Stimulated activated naive CD8-positive, alpha-beta T cell treated with anti-CD3 and anti-CD28 coated beads, Interleukin-15, amount 100 ng/mL, for 72 hours (primary cell): ENCODE data around the gene COMMD4.
A peak's percentile ranks its signal among the peaks of the same experiment; 100 is the strongest.
"Not testable (repeated sequence)": the region's sequence is repeated elsewhere in the genome, so short reads cannot be mapped to it uniquely, and the experiment has no call there.

Experiments used
- ATAC-seq: fragments of 150-1000 bp; cut with Tn5 transposase; 2 replicates; pipeline ENCODE4 v1.10.0; 2021; ENCODE audit warnings: mild to moderate bottlenecking, moderate library complexity
- DNase-seq, 2 donors: peaks; one replicate each; pipeline ENCODE4 v3.0.0; 2021 to 2022
- H3K27ac Mint-ChIP-seq, 2 donors: one replicate each; pipeline ENCODE4 v1.8.0; 2022; ENCODE audit warnings: mild to moderate bottlenecking in 2 of 2, mixed read lengths in 2 of 2, moderate library complexity in 2 of 2
- H3K27me3 Mint-ChIP-seq: one replicate; pipeline ENCODE4 v1.8.0; 2022; ENCODE audit warnings: mixed read lengths
- H3K4me1 Mint-ChIP-seq: one replicate; pipeline ENCODE4 v1.8.0; 2022; ENCODE audit warnings: mild to moderate bottlenecking, mixed read lengths
- H3K4me3 Mint-ChIP-seq, 2 donors: one replicate each; pipeline ENCODE4 v1.8.0; 2022; ENCODE audit warnings: mild to moderate bottlenecking in 2 of 2, mixed read lengths in 2 of 2, moderate library complexity in 1 of 2
- H3K9me3 Mint-ChIP-seq, 2 donors: one replicate each; pipeline ENCODE4 v1.8.0; 2022; ENCODE audit warnings: mixed read lengths in 2 of 2

COMMD4 gene

DNA sequence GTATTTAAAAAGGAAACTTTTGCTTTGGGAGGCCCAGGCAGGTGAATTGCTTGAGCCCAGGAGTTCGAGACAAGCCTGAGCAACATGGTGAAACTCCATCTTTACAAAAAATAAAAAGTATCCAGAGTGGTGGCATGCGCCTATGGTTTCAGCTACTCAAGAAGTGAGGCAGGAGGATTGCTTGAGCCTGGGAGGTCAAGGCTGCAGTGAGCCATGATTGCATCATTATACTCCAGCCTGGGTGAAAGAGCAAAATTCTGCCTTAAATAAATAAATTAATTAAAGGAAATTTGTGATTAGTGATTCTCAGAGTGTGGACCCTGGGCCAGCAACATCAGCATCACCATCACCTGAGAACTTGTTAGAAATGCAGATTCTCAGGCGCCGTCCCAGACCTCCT, 9.9 kb upstream of the COMMD4 start:
- H3K9me3 Mint-ChIP-seq: no peaks in the 10 kb centered on the region
- H3K27me3 Mint-ChIP-seq: no peaks in the 10 kb centered on the region
- H3K27ac Mint-ChIP-seq: no peak overlapping the region
- ATAC-seq (no peak), DNase-seq (no peak)
- H3K4me3 Mint-ChIP-seq: no peak overlapping the region
- H3K4me1 Mint-ChIP-seq: no peaks in the 10 kb centered on the region

DNA sequence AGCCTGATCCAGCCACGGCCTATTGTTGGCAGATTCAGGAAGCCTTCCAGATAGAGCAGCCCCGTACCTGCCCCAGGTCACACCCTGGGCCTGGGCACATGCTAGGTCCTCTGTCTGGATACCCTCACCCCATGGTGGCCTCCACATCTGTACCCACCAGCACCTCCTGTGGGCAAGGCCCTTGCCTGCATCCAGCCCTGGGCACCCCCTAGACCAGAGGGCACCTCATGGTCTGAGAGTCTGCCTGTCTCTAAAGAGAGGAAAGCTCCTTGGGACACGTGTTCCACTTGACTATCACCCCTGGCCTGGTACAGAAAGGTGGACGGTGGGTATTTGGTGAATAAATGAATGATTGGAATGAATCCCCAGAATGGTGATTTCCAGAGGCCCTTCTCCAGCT, 8.9 kb upstream of the COMMD4 start:
- no peak for DNase-seq
- Mint-ChIP-seq H3K4me1 (no peaks in the 10 kb centered on the region), H3K27ac (no peak overlapping the region), H3K4me3 (no peak overlapping the region), H3K9me3 (no peaks in the 10 kb centered on the region), H3K27me3 (no peaks in the 10 kb centered on the region)
- ATAC-seq: no peak

GRCh38 chr15:75327491-75327890, 8.4 kb upstream of the COMMD4 start:
- ATAC-seq (no peak), DNase-seq (no peak)
- Mint-ChIP-seq H3K27ac (no peak overlapping the region), H3K4me3 (no peak overlapping the region), H3K4me1 (no peaks in the 10 kb centered on the region), H3K9me3 (no peaks in the 10 kb centered on the region), H3K27me3 (no peaks in the 10 kb centered on the region)

- ATAC-seq (no peak), DNase-seq (no peak)
- Mint-ChIP-seq H3K4me3 (no peak overlapping the region), H3K9me3 (no peaks in the 10 kb centered on the region), H3K4me1 (no peaks in the 10 kb centered on the region), H3K27ac (no peak overlapping the region), H3K27me3 (no peaks in the 10 kb centered on the region)
Observed at GRCh38 chr15:75328493-75329314, 7.2 kb upstream of the COMMD4 start.

GRCh38 chr15:75329571-75329970, 6.3 kb upstream of the COMMD4 start:
- no peak for DNase-seq
- Mint-ChIP-seq H3K27me3 (no peaks in the 10 kb centered on the region), H3K4me1 (peaks cover 2% of the 10 kb centered on the region), H3K27ac (no peak overlapping the region), H3K9me3 (no peaks in the 10 kb centered on the region), H3K4me3 (no peak overlapping the region)
- ATAC-seq: no peak

DNA sequence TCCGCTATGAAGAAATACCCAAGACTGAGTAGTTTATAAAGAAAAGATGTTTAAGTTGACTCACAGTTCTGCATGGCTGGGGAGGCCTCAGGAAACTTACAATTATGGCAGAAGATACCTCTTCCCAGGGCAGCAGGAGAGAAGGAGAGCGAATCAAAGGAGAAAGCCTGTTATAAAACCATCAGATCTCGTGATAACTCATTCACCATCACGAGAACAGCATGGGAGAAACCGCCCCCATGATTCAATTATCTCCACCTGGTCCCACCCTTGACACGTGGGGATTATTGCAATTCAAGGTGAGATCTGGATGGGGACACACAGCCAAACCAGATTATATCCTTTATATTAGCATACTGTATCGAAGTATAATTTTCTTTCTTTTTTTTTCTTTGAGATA, 3.8 kb upstream of the COMMD4 start:
- H3K4me3 Mint-ChIP-seq, H3K27ac Mint-ChIP-seq, ATAC-seq, DNase-seq, H3K27me3 Mint-ChIP-seq, H3K9me3 Mint-ChIP-seq: not testable (repeated sequence)
- H3K4me1 Mint-ChIP-seq: peaks cover 25% of the 10 kb centered on the region

- H3K9me3 Mint-ChIP-seq, H3K27ac Mint-ChIP-seq, DNase-seq, H3K4me3 Mint-ChIP-seq, H3K27me3 Mint-ChIP-seq, ATAC-seq: not testable (repeated sequence)
- peaks cover 36% of the 10 kb centered on the region for H3K4me1 Mint-ChIP-seq
Observed at GRCh38 chr15:75333654-75334419, 2.0 kb upstream of the COMMD4 start.

DNA sequence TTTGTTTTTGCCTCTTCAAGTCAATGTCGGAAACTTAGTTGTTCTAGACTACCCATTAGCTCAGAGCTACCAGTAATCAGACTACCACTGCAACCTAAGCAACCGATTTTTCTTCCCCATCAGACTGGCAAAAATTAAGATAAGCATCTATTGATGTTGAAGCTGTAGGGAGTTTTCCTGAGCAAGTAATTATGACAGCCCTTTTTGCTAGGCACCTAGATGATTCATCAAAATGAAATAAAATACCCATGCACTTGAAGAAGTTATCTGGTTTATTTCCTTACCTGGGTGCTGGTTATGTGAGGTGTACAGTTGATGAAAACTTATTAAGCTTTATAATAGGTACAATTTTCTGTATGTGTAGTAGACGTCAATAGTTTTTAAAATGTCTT, 554 bp upstream of the COMMD4 start:
- Mint-ChIP-seq H3K27ac (peak overlapping the region; percentile 99 to 100), H3K27me3 (no peaks in the 10 kb centered on the region), H3K4me1 (peaks cover 41% of the 10 kb centered on the region), H3K9me3 (no peaks in the 10 kb centered on the region), H3K4me3 (peak overlapping the region; percentile 100)
- no peak for ATAC-seq
- no peak for DNase-seq

GRCh38 chr15:75338661-75339240, 2.9 kb downstream of the COMMD4 start:
- Mint-ChIP-seq H3K27me3 (no peaks in the 10 kb centered on the region), H3K9me3 (no peaks in the 10 kb centered on the region), H3K4me3 (no peak overlapping the region), H3K4me1 (peaks cover 41% of the 10 kb centered on the region), H3K27ac (no peak overlapping the region)
- ATAC-seq (no peak), DNase-seq (no peak)

GRCh38 chr15:75339531-75340240, 3.8 kb downstream of the COMMD4 start:
- H3K27ac Mint-ChIP-seq: no peak overlapping the region
- no peak for DNase-seq
- H3K4me3 Mint-ChIP-seq: no peak overlapping the region
- H3K9me3 Mint-ChIP-seq: no peaks in the 10 kb centered on the region
- no peaks in the 10 kb centered on the region for H3K27me3 Mint-ChIP-seq
- peaks cover 38% of the 10 kb centered on the region for H3K4me1 Mint-ChIP-seq
- no peak for ATAC-seq

- Mint-ChIP-seq H3K4me1 (peaks cover 22% of the 10 kb centered on the region), H3K9me3 (no peaks in the 10 kb centered on the region), H3K27ac (no peak overlapping the region), H3K4me3 (no peak overlapping the region), H3K27me3 (no peaks in the 10 kb centered on the region)
- DNase-seq (no peak), ATAC-seq (no peak)
Observed at GRCh38 chr15:75342221-75342620, 6.4 kb downstream of the COMMD4 start.

DNA sequence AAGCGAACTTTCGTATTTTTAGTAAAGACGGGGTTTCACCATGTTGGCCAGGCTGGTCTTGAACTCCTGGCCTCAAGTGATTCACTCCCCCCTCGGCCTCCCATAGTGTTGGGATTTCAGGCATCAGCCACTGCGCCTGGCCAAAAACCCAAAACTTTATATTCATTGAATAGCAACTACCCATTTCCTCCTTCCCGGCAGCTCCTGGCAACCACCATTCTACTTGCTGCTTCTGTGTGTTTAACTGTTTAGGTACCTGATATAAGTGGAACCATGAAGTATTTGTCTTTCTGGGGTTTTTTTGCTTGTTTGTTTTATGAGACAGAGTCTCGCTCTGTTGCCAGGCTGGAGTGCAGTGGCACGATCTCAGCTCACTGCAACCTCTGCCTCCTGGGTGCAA, 8.1 kb downstream of the COMMD4 start:
- not testable (repeated sequence) for H3K9me3 Mint-ChIP-seq, DNase-seq, H3K27me3 Mint-ChIP-seq, H3K27ac Mint-ChIP-seq, ATAC-seq, H3K4me3 Mint-ChIP-seq
- H3K4me1 Mint-ChIP-seq: peaks cover 27% of the 10 kb centered on the region

GRCh38 chr15:75346796-75347221, 10.9 kb downstream of the COMMD4 start, which contains the start of gene NEIL1:
Gene NEIL1 (plus strand): TSS chr15:75347039. CDS start chr15:75348906, 1,867 bp downstream.
- peak within 1 kb of the TSS in 1 of 2 donors; percentile 65 for H3K27ac Mint-ChIP-seq
- ATAC-seq (no peak), DNase-seq (no peak)
- H3K9me3 Mint-ChIP-seq: peaks cover 14 to 26% of the 10 kb centered on the region in 2 donors
- H3K4me3 Mint-ChIP-seq: peak within 1 kb of the TSS; percentile 82 to 95
- peaks cover 44% of the 10 kb centered on the region for H3K4me1 Mint-ChIP-seq
- no peaks in the 10 kb centered on the region for H3K27me3 Mint-ChIP-seq

DNA sequence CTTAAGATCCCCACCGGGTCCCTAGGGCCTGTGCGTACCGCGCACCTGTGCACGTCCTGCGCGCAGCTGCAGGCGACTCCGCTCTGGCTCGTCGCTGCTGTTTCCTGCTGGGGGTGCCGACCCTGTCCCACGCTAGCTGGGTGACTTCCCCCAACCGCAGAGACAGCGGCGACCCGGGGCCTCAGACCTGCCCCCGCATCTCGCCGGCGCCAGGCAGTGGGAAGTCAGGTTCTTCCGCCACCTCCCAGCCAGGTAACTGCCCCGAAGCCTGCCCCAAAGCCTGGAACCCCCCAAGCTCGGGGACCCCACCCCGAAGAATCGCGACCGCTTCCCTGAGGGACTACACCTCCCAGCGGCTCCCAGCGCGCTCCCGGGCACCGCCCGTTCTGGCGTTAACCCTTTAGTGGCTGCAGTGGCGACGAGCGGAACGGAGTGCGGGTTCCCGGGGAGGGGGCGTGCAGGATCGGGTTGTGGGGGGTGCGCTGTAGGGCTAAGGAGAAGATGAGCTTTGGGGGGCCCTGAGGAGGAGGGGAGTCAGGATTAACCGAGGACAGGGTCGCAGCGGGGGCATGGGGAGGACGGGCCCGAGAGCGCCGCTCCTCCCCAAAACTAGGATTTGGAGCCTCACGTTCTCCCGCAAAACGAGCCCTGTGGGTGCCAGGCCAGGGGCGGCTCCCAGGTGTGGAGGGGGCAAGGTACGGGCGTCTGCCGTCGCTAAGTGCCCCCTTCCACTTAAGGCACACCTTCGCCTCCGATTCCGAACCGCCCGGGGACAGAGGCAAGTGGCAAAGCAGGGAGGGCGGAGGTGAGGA, 11.6 kb downstream of the COMMD4 start:
- ATAC-seq: peak; percentile 69
- Mint-ChIP-seq H3K4me1 (peaks cover 44% of the 10 kb centered on the region), H3K9me3 (peaks cover 14 to 26% of the 10 kb centered on the region in 2 donors), H3K4me3 (peak overlapping the region; percentile 82 to 95), H3K27ac (peak overlapping the region in 1 of 2 donors; percentile 65), H3K27me3 (no peaks in the 10 kb centered on the region)
- DNase-seq: peak; percentile 53 to 68
